ENCODE measurements around the gene KMT2C.
"Not testable (repeated sequence)": the region's sequence is repeated elsewhere in the genome, so short reads cannot be mapped to it uniquely, and the experiment has no call there.

GRCh38 chr7:152470251-152471022, 34.6 kb upstream of the KMT2C start:
- TF ChIP-seq CTCF (conservative IDR thresholded peaks at IDR 0.05); ZFX (IDR thresholded peaks at IDR 0.05): not testable (repeated sequence)
